ENCODE results near the gene PVALEF.
"Not testable (repeated sequence)": the region's sequence is repeated elsewhere in the genome, so short reads cannot be mapped to it uniquely, and the experiment has no call there.

The PVALEF gene

GRCh38 chr17:81146208-81146607 lies 19.1 kb upstream of the PVALEF start:
- not testable (repeated sequence) for DNase-seq

- DNase-seq, result no peak
These were observed 17.6 kb upstream of the PVALEF start for GRCh38 chr17:81147701-81148100.

GRCh38 chr17:81148571-81148970 lies 16.7 kb upstream of the PVALEF start:
- no peak for DNase-seq

- DNase-seq, result no peak
These were observed 16.2 kb upstream of the PVALEF start for GRCh38 chr17:81148986-81149533.

- no peak for DNase-seq
These were observed 14.8 kb upstream of the PVALEF start for GRCh38 chr17:81150377-81151077.

GRCh38 chr17:81151278-81151677 lies 14.0 kb upstream of the PVALEF start:
- DNase-seq, result no peak

- DNase-seq, result no peak
These were observed 12.9 kb upstream of the PVALEF start for GRCh38 chr17:81152288-81152828.

GRCh38 chr17:81153340-81153803 lies 11.9 kb upstream of the PVALEF start:
- DNase-seq, result no peak

- DNase-seq, result not testable (repeated sequence)
These were observed 11.3 kb upstream of the PVALEF start for GRCh38 chr17:81154016-81154415.

GRCh38 chr17:81154961-81155360 lies 10.3 kb upstream of the PVALEF start:
- no peak for DNase-seq

- no peak for DNase-seq
These were observed 8.2 kb upstream of the PVALEF start for GRCh38 chr17:81156866-81157805.

GRCh38 chr17:81157848-81158687 lies 7.2 kb upstream of the PVALEF start:
- no peak for DNase-seq

- no peak for DNase-seq
These were observed 6.4 kb upstream of the PVALEF start for GRCh38 chr17:81158688-81159590.

- DNase-seq, result no peak
These were observed 5.6 kb upstream of the PVALEF start for GRCh38 chr17:81159611-81160265.

GRCh38 chr17:81160306-81160705 lies 5.0 kb upstream of the PVALEF start:
- no peak for DNase-seq

- DNase-seq, result no peak
These were observed 4.4 kb upstream of the PVALEF start for GRCh38 chr17:81160747-81161453.

GRCh38 chr17:81161536-81161935 lies 3.8 kb upstream of the PVALEF start:
- no peak for DNase-seq

- DNase-seq, result no peak
These were observed 3.3 kb upstream of the PVALEF start for GRCh38 chr17:81161972-81162371.

- no peak for DNase-seq
These were observed 2.8 kb upstream of the PVALEF start for GRCh38 chr17:81162491-81162890.

- no peak for DNase-seq
These were observed 2.1 kb upstream of the PVALEF start for GRCh38 chr17:81163051-81163695.

All from kidney glomerular epithelial cell (primary cell).